ENCODE results near the gene GULP1.

DNA sequence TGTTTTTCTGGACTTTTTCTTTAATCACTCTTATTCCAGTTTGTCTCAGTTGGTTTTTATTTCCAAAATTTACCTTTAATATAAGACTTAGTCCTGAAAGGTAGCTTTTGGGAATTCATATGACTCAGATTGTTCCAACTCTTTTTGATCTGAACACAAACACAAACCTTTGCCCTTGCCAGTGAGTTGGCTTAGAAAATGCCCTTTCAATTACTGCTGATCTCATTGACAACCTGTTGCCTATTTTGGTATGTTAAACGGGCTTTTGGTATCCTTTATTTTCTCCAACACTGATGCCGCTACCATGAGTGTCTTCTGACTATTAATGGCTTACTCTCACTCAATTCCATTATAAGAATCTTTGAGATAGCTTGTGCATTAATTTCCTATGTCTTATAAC lies 143.4 kb downstream of the GULP1 start:
- TF ChIP-seq, protein P1, sequence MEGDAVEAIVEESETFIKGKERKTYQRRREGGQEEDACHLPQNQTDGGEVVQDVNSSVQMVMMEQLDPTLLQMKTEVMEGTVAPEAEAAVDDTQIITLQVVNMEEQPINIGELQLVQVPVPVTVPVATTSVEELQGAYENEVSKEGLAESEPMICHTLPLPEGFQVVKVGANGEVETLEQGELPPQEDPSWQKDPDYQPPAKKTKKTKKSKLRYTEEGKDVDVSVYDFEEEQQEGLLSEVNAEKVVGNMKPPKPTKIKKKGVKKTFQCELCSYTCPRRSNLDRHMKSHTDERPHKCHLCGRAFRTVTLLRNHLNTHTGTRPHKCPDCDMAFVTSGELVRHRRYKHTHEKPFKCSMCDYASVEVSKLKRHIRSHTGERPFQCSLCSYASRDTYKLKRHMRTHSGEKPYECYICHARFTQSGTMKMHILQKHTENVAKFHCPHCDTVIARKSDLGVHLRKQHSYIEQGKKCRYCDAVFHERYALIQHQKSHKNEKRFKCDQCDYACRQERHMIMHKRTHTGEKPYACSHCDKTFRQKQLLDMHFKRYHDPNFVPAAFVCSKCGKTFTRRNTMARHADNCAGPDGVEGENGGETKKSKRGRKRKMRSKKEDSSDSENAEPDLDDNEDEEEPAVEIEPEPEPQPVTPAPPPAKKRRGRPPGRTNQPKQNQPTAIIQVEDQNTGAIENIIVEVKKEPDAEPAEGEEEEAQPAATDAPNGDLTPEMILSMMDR (IDR thresholded peaks at IDR 0.05; ENCODE audit: low read depth, low read length, poor library complexity, severe bottlenecking), result no peak
- no peak for TF ChIP-seq EZH2phosphoT487 (IDR thresholded peaks at IDR 0.05; ENCODE audit: borderline replicate concordance, low read length)
